ENCODE results near the gene LGALS9C.
"Not testable (repeated sequence)": the region's sequence is repeated elsewhere in the genome, so short reads cannot be mapped to it uniquely, and the experiment has no call there.

LGALS9C gene

GRCh38 chr17:18525015-18525414, 48.4 kb downstream of the LGALS9C start:
- not testable (repeated sequence) for H3K4me3 ChIP-seq; H3K27ac ChIP-seq; DNase-seq (ENCODE audit: low spot score)

- not testable (repeated sequence) for DNase-seq (ENCODE audit: low spot score); H3K4me3 ChIP-seq; H3K27ac ChIP-seq
Measured at GRCh38 chr17:18526168-18526800, 49.7 kb downstream of the LGALS9C start.

DNA sequence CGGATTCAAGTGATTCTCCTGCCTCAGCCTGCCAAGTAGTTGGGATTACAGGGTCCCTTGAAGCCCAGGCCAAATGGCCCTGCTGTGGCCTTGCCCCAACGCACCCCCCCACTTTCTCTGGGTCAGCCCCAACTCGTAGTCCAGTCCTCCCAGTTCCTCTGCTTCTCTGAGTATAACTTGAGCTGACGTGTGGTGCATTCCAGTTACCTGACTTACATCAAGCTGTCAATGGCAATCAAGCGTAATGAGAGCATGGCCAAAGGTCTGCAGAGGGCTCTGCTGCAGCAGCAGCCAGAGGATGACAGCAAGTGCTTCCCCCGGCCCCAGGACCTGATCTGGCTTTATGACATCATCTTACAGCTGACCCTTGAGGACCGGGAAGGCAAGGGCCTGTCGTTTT, 50.8 kb downstream of the LGALS9C start:
- not testable (repeated sequence) for H3K4me3 ChIP-seq; H3K27ac ChIP-seq; DNase-seq (ENCODE audit: low spot score)

DNA sequence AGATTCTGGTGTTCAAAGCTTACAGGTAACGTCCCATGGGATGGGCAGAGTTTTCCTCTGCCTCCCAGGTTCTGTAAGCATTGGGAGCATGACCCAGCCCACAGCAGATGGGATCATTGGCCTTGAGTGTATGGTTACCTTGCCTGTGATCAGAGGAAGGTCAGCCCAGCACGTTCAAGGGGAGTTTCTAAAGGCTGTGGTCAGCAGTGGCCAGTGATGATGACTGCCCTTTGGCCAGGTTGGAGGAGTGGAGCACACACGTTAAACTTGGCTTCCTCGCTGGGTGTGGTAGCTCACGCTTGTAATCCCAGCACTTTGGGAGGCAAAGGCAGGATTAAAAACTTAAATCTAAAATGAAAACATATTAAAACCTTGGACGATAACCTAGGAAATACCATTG, 51.8 kb downstream of the LGALS9C start:
- not testable (repeated sequence) for H3K4me3 ChIP-seq; DNase-seq (ENCODE audit: low spot score); H3K27ac ChIP-seq

DNA sequence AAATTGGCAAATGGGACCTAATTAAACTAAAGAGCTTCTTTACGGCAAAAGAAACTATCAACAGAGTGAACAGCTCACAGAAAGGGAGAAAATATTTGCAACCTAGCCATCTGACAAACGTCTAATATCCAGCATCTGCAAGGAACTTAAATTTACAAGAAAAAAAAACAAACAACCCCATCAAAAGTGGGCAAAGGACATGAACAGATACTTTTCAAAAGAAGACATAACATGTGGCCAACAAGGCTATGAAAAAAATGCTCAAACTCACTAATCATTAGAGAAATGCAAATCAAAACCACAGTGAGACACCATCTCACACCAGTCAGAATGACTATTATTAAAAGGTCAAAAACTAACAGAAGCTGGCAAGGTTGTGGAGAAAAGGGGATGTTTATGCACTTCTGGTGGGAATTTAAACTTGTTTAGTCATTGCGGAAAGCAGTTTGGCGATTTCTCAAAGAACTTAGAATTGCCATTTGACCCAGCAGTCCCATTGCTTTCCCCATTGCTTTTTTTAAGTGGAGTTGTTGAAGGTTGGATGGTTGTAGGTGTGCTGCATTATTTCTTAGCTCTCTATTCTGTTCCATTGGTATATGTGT, 52.4 kb downstream of the LGALS9C start:
- not testable (repeated sequence) for H3K27ac ChIP-seq; DNase-seq (ENCODE audit: low spot score); H3K4me3 ChIP-seq

- DNase-seq (ENCODE audit: low spot score); H3K27ac ChIP-seq; H3K4me3 ChIP-seq: not testable (repeated sequence)
Measured at GRCh38 chr17:18530405-18530804, 53.8 kb downstream of the LGALS9C start.

DNA sequence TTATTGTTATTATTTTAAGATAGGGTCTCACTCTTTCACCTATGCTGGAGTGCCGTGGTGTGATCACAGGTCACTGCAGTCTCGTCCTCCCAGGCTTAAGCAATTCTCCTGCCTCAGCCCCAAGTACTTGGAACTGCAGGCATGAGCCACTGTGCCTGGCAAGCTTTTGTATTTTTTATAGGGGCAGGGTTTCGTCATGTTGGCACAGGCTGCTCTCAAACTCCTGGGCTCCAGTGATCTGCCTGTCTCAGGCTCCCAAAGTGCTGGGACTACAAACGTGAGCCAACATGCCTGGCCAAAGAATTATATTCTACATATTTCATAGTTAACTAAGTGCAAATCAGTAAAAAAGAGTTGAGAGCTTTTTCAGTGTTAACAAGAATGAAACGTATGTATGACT, 65.6 kb downstream of the LGALS9C start:
- H3K27ac ChIP-seq; H3K4me3 ChIP-seq; DNase-seq (ENCODE audit: low spot score): not testable (repeated sequence)

DNA sequence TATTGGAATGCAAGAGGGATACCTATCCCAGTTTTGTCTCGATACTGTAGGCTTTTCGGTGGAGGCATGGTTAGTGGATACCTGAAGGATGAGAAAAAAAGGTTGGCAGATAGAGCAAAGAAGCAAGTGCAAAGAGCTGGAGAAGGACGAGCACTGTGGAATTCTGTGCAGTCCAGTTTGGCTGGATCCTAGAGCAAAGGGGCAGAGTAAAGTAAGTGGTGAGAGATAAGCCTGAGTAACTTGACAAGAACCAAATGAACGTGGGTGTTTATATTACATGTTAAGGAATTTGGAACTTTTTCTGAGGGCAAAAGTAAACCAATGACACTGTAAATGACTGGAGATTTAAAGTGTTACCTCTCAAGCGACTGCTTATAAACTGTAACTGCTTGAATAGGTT, 66.3 kb downstream of the LGALS9C start:
- H3K4me3 ChIP-seq; H3K27ac ChIP-seq; DNase-seq (ENCODE audit: low spot score): not testable (repeated sequence)

All from coronary artery (tissue), 2 donors.